ENCODE data around the gene RFC2.

GRCh38 chr7:74262639-74263398 is 8.6 kb upstream of the RFC2 start:
- TF ChIP-seq EZH2phosphoT487 (IDR thresholded peaks at IDR 0.05; ENCODE audit: borderline replicate concordance) (no peak), CTCF (conservative IDR thresholded peaks at IDR 0.05; ENCODE audit: low read length) (no peak)

All from Loucy (cell line).